Calu3 (cell line): ENCODE data around the gene TBRG4. TPM values are rescaled to one million over a fixed set of nuclear protein-coding genes. Genes with fewer than 3 reads are reported as not detected.

Experiments
- BruUV-seq: library from RNA; stranded (reverse); fragments of 400-500 nt; replicated peaks from 2 replicates; lab custom pipeline; 2021; lab: Mats Ljungman, UMichigan
- CTCF ChIA-PET: fragments of 300-600 bp; sonication (Branson Sonifier 250); formaldehyde crosslinking; loops from one replicate; lab custom pipeline; 2022; ENCODE audit warnings: antibody characterized with exemption; lab: Charles Lee
- DNase-seq: peaks from one replicate; pipeline ENCODE4 v3.0.0; 2022
- H3K27ac Mint-ChIP-seq: one replicate; pipeline ENCODE4 v1.8.0; 2022; ENCODE audit warnings: mixed read lengths; ENCODE audit not compliant: unreplicated experiment
- H3K27me3 Mint-ChIP-seq: one replicate; pipeline ENCODE4 v1.8.0; 2022; ENCODE audit warnings: mixed read lengths; ENCODE audit not compliant: unreplicated experiment
- H3K36me3 Mint-ChIP-seq: one replicate; pipeline ENCODE4 v1.8.0; 2022; ENCODE audit warnings: mild to moderate bottlenecking, moderate library complexity, mixed read lengths; ENCODE audit not compliant: insufficient read depth, unreplicated experiment
- H3K4me1 Mint-ChIP-seq: one replicate; pipeline ENCODE4 v1.8.0; 2022; ENCODE audit warnings: mild to moderate bottlenecking, low read depth, mixed read lengths; ENCODE audit not compliant: unreplicated experiment
- H3K4me3 Mint-ChIP-seq: one replicate; pipeline ENCODE4 v1.8.0; 2022; ENCODE audit warnings: mild to moderate bottlenecking, low read depth, moderate library complexity, mixed read lengths; ENCODE audit not compliant: unreplicated experiment
- H3K9me3 Mint-ChIP-seq: one replicate; pipeline ENCODE4 v1.8.0; 2022; ENCODE audit warnings: low read depth, mixed read lengths; ENCODE audit not compliant: unreplicated experiment
- intact Hi-C: fragments of 100-400 bp; cut with micrococcal nuclease; formaldehyde crosslinking; loops from one replicate; pipeline ENCODE4 v1.10.0; 2022; ENCODE audit not compliant: unreplicated experiment
- total RNA-seq: library from RNA; stranded (reverse); gene quantifications from 2 replicates; pipeline ENCODE4 v1.2.3, GENCODE V29; 2022
- TF ChIP-seq, protein P1 (sequence below): fragments of 200-600 bp; IDR thresholded peaks from one replicate; pipeline ENCODE4 v1.8.0; 2022; ENCODE audit warnings: antibody characterized with exemption; ENCODE audit not compliant: unreplicated experiment

The TBRG4 gene
- total RNA-seq, 1 experiment from 2014 or later, result 191 TPM

DNA sequence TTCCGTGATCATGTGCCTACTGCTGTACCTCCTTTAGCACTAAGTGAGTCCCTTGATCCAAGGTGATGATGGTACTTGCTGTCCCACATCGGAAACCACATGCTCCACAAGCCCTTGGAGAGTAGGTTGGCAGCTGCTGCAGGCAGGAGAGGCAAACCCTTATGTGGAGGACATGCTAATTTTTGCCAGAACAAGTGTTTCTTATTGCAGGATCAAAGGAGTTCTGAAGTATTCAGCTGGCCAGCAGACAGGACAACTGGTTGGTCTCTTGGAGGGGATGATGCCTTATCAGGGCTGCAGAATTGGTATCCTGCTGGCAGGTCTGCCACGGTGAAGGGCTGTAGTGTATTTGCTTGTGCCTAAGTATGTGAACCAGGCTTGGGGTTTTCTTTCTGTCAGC is 59.5 kb downstream of the TBRG4 start:
- no peaks in the 10 kb centered on the region for H3K4me1 Mint-ChIP-seq
- intact Hi-C loops, result no loop called here
- peaks cover 6% of the 10 kb centered on the region for H3K36me3 Mint-ChIP-seq
- TF ChIP-seq, protein P1, sequence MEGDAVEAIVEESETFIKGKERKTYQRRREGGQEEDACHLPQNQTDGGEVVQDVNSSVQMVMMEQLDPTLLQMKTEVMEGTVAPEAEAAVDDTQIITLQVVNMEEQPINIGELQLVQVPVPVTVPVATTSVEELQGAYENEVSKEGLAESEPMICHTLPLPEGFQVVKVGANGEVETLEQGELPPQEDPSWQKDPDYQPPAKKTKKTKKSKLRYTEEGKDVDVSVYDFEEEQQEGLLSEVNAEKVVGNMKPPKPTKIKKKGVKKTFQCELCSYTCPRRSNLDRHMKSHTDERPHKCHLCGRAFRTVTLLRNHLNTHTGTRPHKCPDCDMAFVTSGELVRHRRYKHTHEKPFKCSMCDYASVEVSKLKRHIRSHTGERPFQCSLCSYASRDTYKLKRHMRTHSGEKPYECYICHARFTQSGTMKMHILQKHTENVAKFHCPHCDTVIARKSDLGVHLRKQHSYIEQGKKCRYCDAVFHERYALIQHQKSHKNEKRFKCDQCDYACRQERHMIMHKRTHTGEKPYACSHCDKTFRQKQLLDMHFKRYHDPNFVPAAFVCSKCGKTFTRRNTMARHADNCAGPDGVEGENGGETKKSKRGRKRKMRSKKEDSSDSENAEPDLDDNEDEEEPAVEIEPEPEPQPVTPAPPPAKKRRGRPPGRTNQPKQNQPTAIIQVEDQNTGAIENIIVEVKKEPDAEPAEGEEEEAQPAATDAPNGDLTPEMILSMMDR, result no peak
- DNase-seq, result no peak
- H3K27ac Mint-ChIP-seq, result no peak overlapping the region
- no peaks in the 10 kb centered on the region for H3K9me3 Mint-ChIP-seq
- BruUV-seq, result no TSS peak
- CTCF ChIA-PET, result no interaction called here
- H3K4me3 Mint-ChIP-seq, result no peak overlapping the region
- no peaks in the 10 kb centered on the region for H3K27me3 Mint-ChIP-seq

DNA sequence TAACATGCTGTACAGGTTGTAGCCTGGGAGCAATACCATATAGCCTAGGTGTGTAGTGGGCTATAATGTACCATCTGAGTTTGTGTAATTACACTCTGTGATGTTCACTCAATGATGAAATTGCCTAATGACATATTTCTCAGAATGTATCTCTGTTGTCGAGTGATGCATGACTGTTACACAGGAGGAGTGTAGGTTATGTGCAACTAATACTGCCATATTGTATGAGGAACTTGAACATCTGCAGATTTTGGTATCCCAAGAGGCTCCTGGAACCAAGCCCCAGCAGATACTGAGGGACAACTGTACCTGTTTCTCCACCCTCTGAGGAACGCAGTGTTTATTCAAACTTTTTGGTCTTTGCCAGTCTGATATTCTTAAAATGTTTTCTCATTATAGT is 61.3 kb downstream of the TBRG4 start:
- no TSS peak for BruUV-seq
- intact Hi-C loops, result no loop called here
- no peaks in the 10 kb centered on the region for H3K4me1 Mint-ChIP-seq
- DNase-seq, result no peak
- TF ChIP-seq, protein P1, result no peak
- H3K27ac Mint-ChIP-seq, result no peak overlapping the region
- peaks cover 6% of the 10 kb centered on the region for H3K36me3 Mint-ChIP-seq
- no peak overlapping the region for H3K4me3 Mint-ChIP-seq
- no peaks in the 10 kb centered on the region for H3K9me3 Mint-ChIP-seq
- CTCF ChIA-PET, result interaction anchor here (1.1 kb wide), 1 partner anchor 8 kb away, joined by 3 read pairs; no protein-coding TSS in a partner anchor
- no peaks in the 10 kb centered on the region for H3K27me3 Mint-ChIP-seq

Other genes with a start within 250 kb of the TBRG4 start
- gene PURB, start 226.2 kb downstream of the TBRG4 start, total RNA-seq, result 68.5 and 70.8 TPM in 2 replicates
- gene MYO1G, start 132.7 kb downstream of the TBRG4 start, total RNA-seq, result 0.33 and 0.39 TPM in 2 replicates
- 59.8 and 62.9 TPM in 2 replicates for gene CCM2, start 111.5 kb downstream of the TBRG4 start, total RNA-seq
- 0.90 and 1.0 TPM in 2 replicates for gene NACAD, start 22.7 kb downstream of the TBRG4 start, total RNA-seq
- gene RAMP3, start 46.1 kb upstream of the TBRG4 start, total RNA-seq, result not detected in 2 replicates